ENCODE data around the gene ARHGAP15.

ARHGAP15 gene

GRCh38 chr2:143702931-143703330 is 573.7 kb downstream of the ARHGAP15 start:
- no peak for DNase-seq

- DNase-seq = no peak
Observed at GRCh38 chr2:143704451-143705106, 575.4 kb downstream of the ARHGAP15 start.

- DNase-seq = no peak
Observed at GRCh38 chr2:143705108-143705707, 576.0 kb downstream of the ARHGAP15 start.

- DNase-seq = no peak
Observed at GRCh38 chr2:143706354-143706753, 577.1 kb downstream of the ARHGAP15 start.

GRCh38 chr2:143708682-143709081 is 579.5 kb downstream of the ARHGAP15 start:
- DNase-seq = no peak

GRCh38 chr2:143710196-143710595 is 581.0 kb downstream of the ARHGAP15 start:
- no peak for DNase-seq

- DNase-seq = no peak
Observed at GRCh38 chr2:143710879-143711278, 581.7 kb downstream of the ARHGAP15 start.

GRCh38 chr2:143716522-143716921 is 587.3 kb downstream of the ARHGAP15 start:
- DNase-seq = no peak

- no peak for DNase-seq
Observed at GRCh38 chr2:143717053-143717452, 587.8 kb downstream of the ARHGAP15 start.

GRCh38 chr2:143717536-143718168 is 588.4 kb downstream of the ARHGAP15 start:
- no peak for DNase-seq

GRCh38 chr2:143718745-143719144 is 589.5 kb downstream of the ARHGAP15 start:
- DNase-seq = no peak

GRCh38 chr2:143719406-143719805 is 590.2 kb downstream of the ARHGAP15 start:
- no peak for DNase-seq

- no peak for DNase-seq
Observed at GRCh38 chr2:143720095-143720664, 591.0 kb downstream of the ARHGAP15 start.

- no peak for DNase-seq
Observed at GRCh38 chr2:143725400-143725799, 596.2 kb downstream of the ARHGAP15 start.

- no peak for DNase-seq
Observed at GRCh38 chr2:143726151-143726845, 597.1 kb downstream of the ARHGAP15 start.

- no peak for DNase-seq
Observed at GRCh38 chr2:143728498-143728897, 599.3 kb downstream of the ARHGAP15 start.

GRCh38 chr2:143729296-143729814 is 600.1 kb downstream of the ARHGAP15 start:
- DNase-seq = no peak

GRCh38 chr2:143730155-143730952 is 601.1 kb downstream of the ARHGAP15 start:
- DNase-seq = no peak

- DNase-seq = no peak
Observed at GRCh38 chr2:143730953-143731260, 601.7 kb downstream of the ARHGAP15 start.

GRCh38 chr2:143732076-143732475 is 602.9 kb downstream of the ARHGAP15 start:
- DNase-seq = no peak

- no peak for DNase-seq
Observed at GRCh38 chr2:143732871-143733270, 603.7 kb downstream of the ARHGAP15 start.

- no peak for DNase-seq
Observed at GRCh38 chr2:143734507-143734906, 605.3 kb downstream of the ARHGAP15 start.

All from CD4-positive, alpha-beta T cell treated with Interleukin-17A for 4 hours (primary cell).